ENCODE results near the gene DCTPP1. TPM values are rescaled to one million over a fixed set of nuclear protein-coding genes. Genes with fewer than 3 reads are reported as not detected.
A peak's percentile ranks its signal among the peaks of the same experiment; 100 is the strongest.

Gene DCTPP1
- total RNA-seq, 4 donors from 2014 or later, result 11.8 to 32.6 (median 17.8) TPM

DNA sequence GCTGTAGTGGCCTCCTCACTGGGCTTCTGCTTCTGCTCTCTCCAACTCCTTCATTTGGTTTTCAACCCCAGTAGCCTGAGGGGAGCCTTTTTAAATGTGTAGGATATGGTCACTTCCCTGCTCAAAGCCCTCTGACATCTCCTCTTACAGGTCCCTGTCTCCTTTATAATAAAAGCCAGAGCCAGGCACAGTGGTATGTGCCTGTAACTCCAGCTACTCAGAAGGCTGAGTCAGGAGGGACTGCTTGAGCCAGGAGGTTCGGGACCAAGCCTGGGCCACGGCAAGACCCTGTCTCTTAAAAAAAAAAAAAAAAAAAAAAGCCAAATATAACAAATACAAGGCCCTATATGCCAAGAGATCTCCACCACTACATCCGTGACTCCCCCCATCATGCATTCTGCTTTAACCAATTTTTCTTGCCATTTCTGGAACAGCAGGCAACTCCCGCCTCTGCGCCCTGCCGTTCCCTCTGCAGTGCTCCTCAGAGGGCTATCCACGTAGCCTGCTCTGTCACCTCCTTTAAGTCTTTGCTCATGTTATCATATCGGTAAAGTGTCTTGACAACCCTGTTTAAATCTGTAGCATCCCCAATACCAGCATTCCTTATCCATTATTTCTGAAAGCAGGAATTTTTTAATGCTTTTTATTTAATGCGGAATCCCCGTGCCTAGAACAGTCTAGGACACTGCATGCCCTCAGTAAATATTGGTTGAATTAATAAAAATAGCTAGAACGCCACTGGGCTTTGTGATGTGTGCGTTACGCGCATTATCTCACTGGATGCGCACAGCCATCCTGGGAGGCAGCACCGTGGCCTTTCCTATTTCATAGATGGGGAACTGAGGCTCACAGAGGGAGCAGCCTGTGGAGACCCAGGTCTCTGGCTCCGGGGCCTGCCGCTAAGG, 13.0 kb downstream of the DCTPP1 start:
- Histone ChIP-seq H3K36me3 (peaks cover 0 to 16% of the 10 kb centered on the region in 2 donors), H3K4me1 (peaks cover 8 to 14% of the 10 kb centered on the region in 2 donors), H3K9me3 (no peaks in the 10 kb centered on the region), H3K4me3 (peak overlapping the region; percentile 60 to 77 (median 66)), H3K27ac (peak overlapping the region; percentile 93 to 99 (median 96)), H3K27me3 (no peaks in the 10 kb centered on the region)
- peak in 1 of 2 donors; percentile 17 for ATAC-seq
- TF ChIP-seq POLR2A (IDR thresholded peaks at IDR 0.05), result no peak
- TF ChIP-seq, protein P1, sequence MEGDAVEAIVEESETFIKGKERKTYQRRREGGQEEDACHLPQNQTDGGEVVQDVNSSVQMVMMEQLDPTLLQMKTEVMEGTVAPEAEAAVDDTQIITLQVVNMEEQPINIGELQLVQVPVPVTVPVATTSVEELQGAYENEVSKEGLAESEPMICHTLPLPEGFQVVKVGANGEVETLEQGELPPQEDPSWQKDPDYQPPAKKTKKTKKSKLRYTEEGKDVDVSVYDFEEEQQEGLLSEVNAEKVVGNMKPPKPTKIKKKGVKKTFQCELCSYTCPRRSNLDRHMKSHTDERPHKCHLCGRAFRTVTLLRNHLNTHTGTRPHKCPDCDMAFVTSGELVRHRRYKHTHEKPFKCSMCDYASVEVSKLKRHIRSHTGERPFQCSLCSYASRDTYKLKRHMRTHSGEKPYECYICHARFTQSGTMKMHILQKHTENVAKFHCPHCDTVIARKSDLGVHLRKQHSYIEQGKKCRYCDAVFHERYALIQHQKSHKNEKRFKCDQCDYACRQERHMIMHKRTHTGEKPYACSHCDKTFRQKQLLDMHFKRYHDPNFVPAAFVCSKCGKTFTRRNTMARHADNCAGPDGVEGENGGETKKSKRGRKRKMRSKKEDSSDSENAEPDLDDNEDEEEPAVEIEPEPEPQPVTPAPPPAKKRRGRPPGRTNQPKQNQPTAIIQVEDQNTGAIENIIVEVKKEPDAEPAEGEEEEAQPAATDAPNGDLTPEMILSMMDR (IDR thresholded peaks at IDR 0.05 in 4 of 5, conservative IDR thresholded peaks at IDR 0.05 in 1 of 5), result no peak
- in situ Hi-C loops (cut with MboI; ENCODE audit: low sequenced_read_pairs in 4 of 4), result loop anchor here in 2 of 4 donors (25.0 kb wide), 2 partner anchors 305 to 355 kb away; partner anchors contain the start of genes ALDOA (in 1 of the 2), GDPD3 (in 1 of the 2) and MAPK3 (in 1 of the 2)
- intact Hi-C loops (cut with DNase I; ENCODE audit: low total_unique reads), result loop anchor here (10.0 kb wide), 1 partner anchor 352 kb away; the partner anchor contains the start of gene ALDOA
- DNase-seq, result no peak

DNA sequence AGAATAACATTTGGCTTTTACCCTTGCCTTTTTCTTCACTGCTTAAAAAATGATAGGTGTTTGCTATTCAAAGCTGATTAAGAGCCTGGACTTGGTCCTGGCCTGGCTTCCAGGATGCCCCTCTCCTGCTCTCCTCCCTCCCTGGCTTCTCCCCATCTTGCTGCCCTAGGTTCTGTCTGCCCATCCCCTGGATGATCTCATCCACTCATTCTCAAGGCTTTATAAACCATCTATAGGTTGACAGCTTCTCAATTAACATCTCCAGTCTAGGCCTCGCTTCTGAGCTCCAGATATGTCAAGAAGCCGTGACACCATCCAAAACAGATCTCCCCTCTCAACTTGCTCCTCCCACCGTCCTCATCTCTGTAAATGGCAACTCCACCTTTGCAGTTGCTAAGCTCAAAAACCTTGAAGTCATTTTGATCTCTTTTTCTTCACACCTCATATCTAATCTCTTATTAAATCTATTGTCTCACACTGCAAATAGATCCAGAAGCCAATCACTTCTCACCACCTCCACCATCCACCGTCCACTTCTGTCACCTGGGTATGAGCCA, 13.7 kb downstream of the DCTPP1 start:
- Histone ChIP-seq H3K27ac (peak overlapping the region; percentile 93 to 99 (median 96)), H3K4me3 (no peak overlapping the region), H3K36me3 (peaks cover 0 to 15% of the 10 kb centered on the region in 2 donors), H3K9me3 (no peaks in the 10 kb centered on the region), H3K27me3 (no peaks in the 10 kb centered on the region), H3K4me1 (peaks cover 8 to 14% of the 10 kb centered on the region in 2 donors)
- intact Hi-C loops (cut with DNase I; ENCODE audit: low total_unique reads), result loop anchor here (10.0 kb wide), 1 partner anchor 351 kb away; the partner anchor contains the start of gene ALDOA
- no peak for TF ChIP-seq POLR2A (IDR thresholded peaks at IDR 0.05)
- TF ChIP-seq, protein P1 (IDR thresholded peaks at IDR 0.05 in 4 of 5, conservative IDR thresholded peaks at IDR 0.05 in 1 of 5), result no peak
- in situ Hi-C loops (cut with MboI; ENCODE audit: low sequenced_read_pairs in 4 of 4), result loop anchor here in 2 of 4 donors (25.0 kb wide), 2 partner anchors 304 to 354 kb away; partner anchors contain the start of genes ALDOA (in 1 of the 2), GDPD3 (in 1 of the 2) and MAPK3 (in 1 of the 2)
- ATAC-seq (no peak), DNase-seq (no peak)

DNA sequence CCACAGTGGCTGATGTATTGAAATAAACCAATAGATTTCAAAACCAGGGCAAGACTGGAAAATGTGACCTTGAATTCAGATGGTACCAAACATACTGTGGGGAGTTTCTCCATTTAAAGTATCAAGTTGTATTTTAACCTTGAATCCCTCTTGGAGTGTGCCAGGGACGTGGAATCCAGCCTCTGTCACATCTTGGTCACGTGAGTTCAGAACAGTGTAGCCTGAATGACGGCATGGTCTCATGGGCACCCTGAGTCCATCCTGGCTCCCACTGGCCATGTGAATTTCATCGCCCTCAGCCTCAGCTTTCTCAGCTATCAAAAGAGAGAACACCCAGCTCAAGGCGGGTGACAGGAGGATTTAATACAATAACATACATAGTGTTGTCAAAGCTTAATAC, 15.7 kb downstream of the DCTPP1 start:
- no peaks in the 10 kb centered on the region for H3K9me3 ChIP-seq
- DNase-seq, result peak; percentile 40 to 61
- peaks cover 0 to 8% of the 10 kb centered on the region in 2 donors for H3K36me3 ChIP-seq
- peaks cover 14 to 22% of the 10 kb centered on the region in 2 donors for H3K4me1 ChIP-seq
- no peaks in the 10 kb centered on the region for H3K27me3 ChIP-seq
- TF ChIP-seq POLR2A (IDR thresholded peaks at IDR 0.05), result no peak
- TF ChIP-seq, protein P1 (IDR thresholded peaks at IDR 0.05 in 4 of 5, conservative IDR thresholded peaks at IDR 0.05 in 1 of 5), result no peak
- H3K4me3 ChIP-seq, result no peak overlapping the region
- in situ Hi-C loops (cut with MboI; ENCODE audit: low sequenced_read_pairs in 4 of 4) (loop anchor here in 2 of 4 donors (25.0 kb wide), 2 partner anchors 302 to 352 kb away; partner anchors contain the start of genes ALDOA (in 1 of the 2), GDPD3 (in 1 of the 2) and MAPK3 (in 1 of the 2)), intact Hi-C loops (cut with DNase I; ENCODE audit: low total_unique reads) (loop anchor here (10.0 kb wide), 1 partner anchor 349 kb away; the partner anchor contains the start of gene ALDOA)
- peak; percentile 23 to 34 for ATAC-seq
- H3K27ac ChIP-seq, result peak overlapping the region; percentile 65 to 98 (median 72)

DNA sequence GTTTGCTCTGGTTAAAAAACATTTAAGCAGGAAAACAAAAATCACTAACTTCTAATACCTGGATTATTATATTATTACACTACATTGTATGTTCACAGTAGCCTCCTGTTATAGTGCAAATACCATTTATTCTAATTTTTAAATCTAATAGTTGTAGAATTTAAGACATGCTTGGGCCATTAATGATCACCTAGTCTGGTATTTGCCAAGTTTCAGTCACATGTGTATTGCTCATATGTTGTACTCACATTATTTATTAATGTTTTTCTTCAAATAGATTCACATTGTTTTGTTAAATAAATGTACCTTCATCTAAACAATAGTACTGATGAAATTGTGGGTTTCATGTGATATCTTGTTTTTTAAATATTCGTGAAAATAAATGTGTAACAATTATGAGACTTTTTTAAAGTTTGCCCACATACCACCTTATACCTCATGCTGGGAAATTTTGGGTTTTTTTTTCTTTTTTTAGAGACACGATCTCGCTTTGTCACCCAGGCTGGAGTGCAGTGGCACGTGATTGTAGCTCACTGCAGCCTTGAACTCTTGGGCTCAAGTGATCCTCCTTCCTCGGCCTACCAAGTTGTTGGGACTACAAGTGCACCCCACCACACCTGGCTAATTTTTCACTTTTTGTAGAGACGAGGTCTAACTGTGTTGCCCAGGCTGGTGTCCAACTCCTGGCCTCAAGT, 16.6 kb downstream of the DCTPP1 start:
- TF ChIP-seq, protein P1 (IDR thresholded peaks at IDR 0.05 in 4 of 5, conservative IDR thresholded peaks at IDR 0.05 in 1 of 5), result no peak
- no peak for TF ChIP-seq POLR2A (IDR thresholded peaks at IDR 0.05)
- intact Hi-C loops (cut with DNase I; ENCODE audit: low total_unique reads) (loop anchor here (10.0 kb wide), 1 partner anchor 348 kb away; the partner anchor contains the start of gene ALDOA), in situ Hi-C loops (cut with MboI; ENCODE audit: low sequenced_read_pairs in 4 of 4) (loop anchor here in 2 of 4 donors (25.0 kb wide), 2 partner anchors 301 to 351 kb away; partner anchors contain the start of genes ALDOA (in 1 of the 2), GDPD3 (in 1 of the 2) and MAPK3 (in 1 of the 2))
- ATAC-seq (no peak), DNase-seq (no peak)
- H3K27ac ChIP-seq, result peak overlapping the region; percentile 65 to 98 (median 72)
- peaks cover 20 to 30% of the 10 kb centered on the region in 2 donors for H3K4me1 ChIP-seq
- H3K36me3 ChIP-seq, result peaks cover 0 to 8% of the 10 kb centered on the region in 2 donors
- no peaks in the 10 kb centered on the region for H3K9me3 ChIP-seq
- H3K27me3 ChIP-seq, result no peaks in the 10 kb centered on the region
- H3K4me3 ChIP-seq, result no peak overlapping the region

Measured in gastrocnemius medialis (tissue), 4 donors.